ENCODE data around the gene NUDT14.

Gene NUDT14

GRCh38 chr14:105207460-105207901 is 26.4 kb upstream of the NUDT14 start:
- H3K4me1 Mint-ChIP-seq = peaks cover 6% of the 10 kb centered on the region
- H3K27me3 Mint-ChIP-seq (ENCODE audit: low read depth) = no peaks in the 10 kb centered on the region
- H3K27ac Mint-ChIP-seq = no peak overlapping the region
- no peak overlapping the region for H3K4me3 Mint-ChIP-seq
- H3K9me3 Mint-ChIP-seq = no peaks in the 10 kb centered on the region
- TF ChIP-seq CTCF (IDR thresholded peaks at IDR 0.05; ENCODE audit: unreplicated experiment in 3 of 3) = no peak
- no peaks in the 10 kb centered on the region for H3K36me3 Mint-ChIP-seq (ENCODE audit: low read depth)

DNA sequence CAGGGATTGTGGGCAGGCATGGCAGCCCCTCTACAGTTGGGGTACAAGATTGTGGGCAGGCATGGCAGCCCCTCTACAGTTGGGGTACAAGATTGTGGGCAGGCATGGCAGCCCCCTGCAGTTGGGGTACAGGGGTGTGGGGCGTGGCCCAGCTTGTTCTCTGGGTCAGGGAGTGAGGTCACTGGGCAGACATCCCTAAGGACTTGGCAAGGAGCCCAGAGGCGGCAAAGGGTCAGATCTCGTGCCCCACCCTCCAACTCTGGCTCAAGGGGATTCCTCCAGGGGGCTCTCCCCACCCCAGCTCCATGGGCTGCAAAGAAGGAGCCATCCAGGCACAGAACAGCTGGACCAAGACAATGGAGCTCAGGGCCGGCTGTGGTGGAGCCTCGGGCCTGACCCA is 25.8 kb upstream of the NUDT14 start:
- Mint-ChIP-seq H3K27me3 (ENCODE audit: low read depth) (no peaks in the 10 kb centered on the region), H3K9me3 (no peaks in the 10 kb centered on the region), H3K4me3 (no peak overlapping the region), H3K36me3 (ENCODE audit: low read depth) (no peaks in the 10 kb centered on the region), H3K27ac (no peak overlapping the region), H3K4me1 (no peaks in the 10 kb centered on the region)
- no peak for TF ChIP-seq CTCF (IDR thresholded peaks at IDR 0.05; ENCODE audit: unreplicated experiment in 3 of 3)

- Mint-ChIP-seq H3K27ac (no peak overlapping the region), H3K27me3 (ENCODE audit: low read depth) (no peaks in the 10 kb centered on the region), H3K4me3 (no peak overlapping the region), H3K36me3 (ENCODE audit: low read depth) (no peaks in the 10 kb centered on the region), H3K4me1 (no peaks in the 10 kb centered on the region), H3K9me3 (no peaks in the 10 kb centered on the region)
- no peak for TF ChIP-seq CTCF (IDR thresholded peaks at IDR 0.05; ENCODE audit: unreplicated experiment in 3 of 3)
Observed at GRCh38 chr14:105205673-105206208, 24.6 kb upstream of the NUDT14 start.

DNA sequence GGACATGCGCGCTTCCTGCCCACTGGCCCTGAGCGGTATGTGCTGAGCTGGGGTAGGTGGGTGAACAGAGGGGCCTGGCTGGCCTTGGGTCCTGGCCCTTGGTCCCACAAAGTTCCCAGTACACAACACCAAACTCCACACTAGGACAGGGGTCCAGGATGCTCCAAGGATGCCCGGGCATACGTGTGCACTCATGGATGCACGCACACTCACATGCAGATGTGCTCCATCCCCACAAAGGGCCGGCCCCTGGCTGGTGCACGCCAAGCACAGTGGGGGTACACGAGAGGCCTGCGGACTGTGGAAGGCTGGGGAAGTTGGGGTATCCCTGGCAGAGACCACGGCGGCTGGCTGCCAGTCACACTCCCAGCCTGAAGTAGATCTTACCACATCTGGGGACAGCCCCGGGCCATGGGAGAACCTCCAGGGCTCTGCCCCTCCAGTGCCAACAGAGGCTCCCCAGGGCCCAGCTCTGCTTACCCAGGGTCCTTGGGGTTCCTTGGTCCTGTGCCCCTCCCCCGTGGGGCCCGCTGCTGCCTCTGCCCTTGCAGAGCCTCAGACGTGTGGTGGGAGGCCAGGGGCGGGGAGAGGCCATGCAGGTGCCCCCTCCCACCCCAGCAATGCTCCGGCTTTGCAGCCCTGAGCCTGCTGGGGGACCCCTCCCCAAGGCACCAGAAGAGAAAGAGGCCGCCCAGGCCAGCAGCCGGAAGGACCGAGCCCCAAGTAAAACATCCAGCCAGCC is 24.0 kb upstream of the NUDT14 start:
- Mint-ChIP-seq H3K9me3 (no peaks in the 10 kb centered on the region), H3K4me3 (no peak overlapping the region), H3K27me3 (ENCODE audit: low read depth) (no peaks in the 10 kb centered on the region), H3K4me1 (no peaks in the 10 kb centered on the region), H3K27ac (no peak overlapping the region), H3K36me3 (ENCODE audit: low read depth) (no peaks in the 10 kb centered on the region)
- no peak for TF ChIP-seq CTCF (IDR thresholded peaks at IDR 0.05; ENCODE audit: unreplicated experiment in 3 of 3)

DNA sequence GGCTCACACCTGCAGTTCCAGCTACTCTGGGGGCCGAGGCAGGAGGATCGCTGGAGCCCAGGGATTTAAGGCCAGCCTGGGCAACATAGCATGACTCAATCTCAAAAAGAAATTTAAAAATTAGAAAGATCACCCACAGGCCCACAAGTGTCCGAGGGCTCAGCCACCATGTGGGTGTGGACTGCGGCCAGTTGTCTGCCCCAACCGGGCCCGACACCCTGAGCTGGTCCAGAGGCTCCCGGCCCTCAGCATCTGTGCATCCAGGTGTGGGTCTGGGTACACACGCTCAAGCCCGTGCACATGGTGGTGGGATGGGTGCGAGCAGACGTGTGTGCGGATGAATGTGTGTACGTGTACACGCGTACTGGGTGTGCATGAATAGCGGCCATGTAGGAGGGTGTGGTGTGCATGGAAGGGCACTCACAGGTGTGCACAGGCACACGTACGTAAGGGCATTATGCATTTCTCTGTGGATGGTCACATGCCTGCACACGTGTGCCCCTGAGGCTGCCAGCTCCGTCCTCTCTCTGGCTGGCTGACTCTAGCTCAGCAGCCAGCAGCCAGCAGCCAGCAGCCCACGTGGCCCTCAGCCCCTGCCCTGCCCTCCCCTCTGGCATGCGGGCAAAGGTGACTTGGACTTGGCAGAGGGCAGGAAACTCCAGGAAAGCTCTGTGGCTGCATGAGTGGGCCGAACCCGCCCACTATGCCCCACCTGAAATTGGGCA is 23.3 kb upstream of the NUDT14 start:
- no peak for TF ChIP-seq CTCF (IDR thresholded peaks at IDR 0.05; ENCODE audit: unreplicated experiment in 3 of 3)
- no peaks in the 10 kb centered on the region for H3K9me3 Mint-ChIP-seq
- H3K36me3 Mint-ChIP-seq (ENCODE audit: low read depth) = no peaks in the 10 kb centered on the region
- no peak overlapping the region for H3K27ac Mint-ChIP-seq
- H3K4me1 Mint-ChIP-seq = no peaks in the 10 kb centered on the region
- H3K4me3 Mint-ChIP-seq = no peak overlapping the region
- peaks cover 3% of the 10 kb centered on the region for H3K27me3 Mint-ChIP-seq (ENCODE audit: low read depth)

Measured in nephron (organoid).